LNCaP clone FGC (cell line): ENCODE data around the gene SMG6.

Source experiments
- DNase-seq: peaks from one replicate; pipeline ENCODE4 v3.0.0-alpha.2; 2011; ENCODE audit warnings: low read depth
- H3K4me3 ChIP-seq: 2 replicates; pipeline ENCODE4 v1.5.1; 2011; ENCODE audit warnings: mild to moderate bottlenecking, low read depth, low read length, control low read depth
- CTCF ChIP-seq: IDR thresholded peaks from 2 replicates; pipeline ENCODE4 v1.5.1; 2012; ENCODE audit warnings: mild to moderate bottlenecking; ENCODE audit not compliant: control insufficient read depth, insufficient read depth; ENCODE audit errors: extremely low read depth

The SMG6 gene

GRCh38 chr17:2235265-2235664, 68.3 kb downstream of the SMG6 start:
- no peak for TF ChIP-seq CTCF
- no peak overlapping the region for H3K4me3 ChIP-seq
- DNase-seq: no peak

- no peak for TF ChIP-seq CTCF
- no peak overlapping the region for H3K4me3 ChIP-seq
- no peak for DNase-seq
These were observed 70.1 kb downstream of the SMG6 start for GRCh38 chr17:2233441-2233947.

GRCh38 chr17:2232244-2232638, 71.3 kb downstream of the SMG6 start:
- H3K4me3 ChIP-seq: no peak overlapping the region
- no peak for DNase-seq
- no peak for TF ChIP-seq CTCF

- no peak for TF ChIP-seq CTCF
- no peak for DNase-seq
- no peak overlapping the region for H3K4me3 ChIP-seq
These were observed 72.7 kb downstream of the SMG6 start for GRCh38 chr17:2230877-2231276.

GRCh38 chr17:2227025-2227699, 76.4 kb downstream of the SMG6 start:
- no peak for DNase-seq
- H3K4me3 ChIP-seq: no peak overlapping the region
- no peak for TF ChIP-seq CTCF

- TF ChIP-seq CTCF: no peak
- DNase-seq: no peak
- no peak overlapping the region for H3K4me3 ChIP-seq
These were observed 80.0 kb downstream of the SMG6 start for GRCh38 chr17:2223617-2223927.
